ENCODE data around the gene NLK. TPM values are rescaled to one million over a fixed set of nuclear protein-coding genes. Genes with fewer than 3 reads are reported as not detected.

Gene NLK
- total and polyA plus RNA-seq, 4 donors: 7.1 to 27.0 (median 12.1) TPM

GRCh38 chr17:28227316-28228108 lies 185.0 kb downstream of the NLK start:
- TF ChIP-seq CTCF (IDR thresholded peaks at IDR 0.05; ENCODE audit: control extremely low read depth, extremely low read depth): no peak
- Histone ChIP-seq H3K9ac (ENCODE audit: insufficient read depth in 1 of 2, low read length in 2 of 2) (peak overlapping the region in 1 of 2 donors; percentile 32), H3K36me3 (ENCODE audit: control insufficient read depth in 4 of 4, insufficient read depth in 4 of 4, low read length in 4 of 4) (no peaks in the 10 kb centered on the region), H3K4me1 (ENCODE audit: control insufficient read depth in 5 of 5, insufficient read depth in 5 of 5, low read length in 5 of 5) (peaks cover 0 to 12% (median 0%) of the 10 kb centered on the region in 5 donors), H3K4me3 (peak overlapping the region; percentile 24), H3K27me3 (ENCODE audit: control insufficient read depth in 3 of 3, insufficient read depth in 3 of 3, low read length in 2 of 3) (peaks cover 0 to 22% (median 17%) of the 10 kb centered on the region in 3 donors), H3K27ac (ENCODE audit: low read depth in 1 of 2, low read length in 1 of 2) (peak overlapping the region in 1 of 2 donors; percentile 55), H3K9me3 (ENCODE audit: control insufficient read depth in 4 of 4, insufficient read depth in 3 of 4, low read length in 3 of 4) (no peaks in the 10 kb centered on the region)
- ATAC-seq (ENCODE audit: insufficient read depth, low FRiP score) (peak; percentile 94), DNase-seq (peak; percentile 62 to 77 (median 73))
- 2 to 3% methylated on average over 64 to 66 of the region's 66 CpGs for WGBS, 2 donors

- H3K27me3 ChIP-seq (ENCODE audit: control insufficient read depth in 3 of 3, insufficient read depth in 3 of 3, low read length in 2 of 3): peaks cover 0 to 22% (median 17%) of the 10 kb centered on the region in 3 donors
- DNase-seq: peak; percentile 14 to 36 (median 24)
- H3K27ac ChIP-seq (ENCODE audit: low read depth in 1 of 2, low read length in 1 of 2): peak overlapping the region in 1 of 2 donors; percentile 26
- TF ChIP-seq CTCF (IDR thresholded peaks at IDR 0.05; ENCODE audit: control extremely low read depth, extremely low read depth): no peak
- peak overlapping the region; percentile 24 for H3K4me3 ChIP-seq
- H3K4me1 ChIP-seq (ENCODE audit: control insufficient read depth in 5 of 5, insufficient read depth in 5 of 5, low read length in 5 of 5): peaks cover 0 to 12% (median 0%) of the 10 kb centered on the region in 5 donors
- WGBS, 2 donors: 20 to 24% methylated on average over 21 to 22 of the region's 22 CpGs
- H3K36me3 ChIP-seq (ENCODE audit: control insufficient read depth in 4 of 4, insufficient read depth in 4 of 4, low read length in 4 of 4): no peaks in the 10 kb centered on the region
- no peaks in the 10 kb centered on the region for H3K9me3 ChIP-seq (ENCODE audit: control insufficient read depth in 4 of 4, insufficient read depth in 3 of 4, low read length in 3 of 4)
- no peak for ATAC-seq (ENCODE audit: insufficient read depth, low FRiP score)
- H3K9ac ChIP-seq (ENCODE audit: insufficient read depth in 1 of 2, low read length in 2 of 2): peak overlapping the region in 1 of 2 donors; percentile 32
These were observed 185.8 kb downstream of the NLK start for GRCh38 chr17:28228109-28228840.

- peaks cover 0 to 12% (median 0%) of the 10 kb centered on the region in 5 donors for H3K4me1 ChIP-seq (ENCODE audit: control insufficient read depth in 5 of 5, insufficient read depth in 5 of 5, low read length in 5 of 5)
- TF ChIP-seq CTCF (IDR thresholded peaks at IDR 0.05; ENCODE audit: control extremely low read depth, extremely low read depth): no peak
- no peak overlapping the region for H3K27ac ChIP-seq (ENCODE audit: low read depth in 1 of 2, low read length in 1 of 2)
- H3K36me3 ChIP-seq (ENCODE audit: control insufficient read depth in 4 of 4, insufficient read depth in 4 of 4, low read length in 4 of 4): no peaks in the 10 kb centered on the region
- H3K4me3 ChIP-seq: no peak overlapping the region
- H3K9me3 ChIP-seq (ENCODE audit: control insufficient read depth in 4 of 4, insufficient read depth in 3 of 4, low read length in 3 of 4): no peaks in the 10 kb centered on the region
- WGBS, 2 donors: 87 to 90% methylated on average over 4 of the region's 4 CpGs
- H3K9ac ChIP-seq (ENCODE audit: insufficient read depth in 1 of 2, low read length in 2 of 2): no peak overlapping the region
- ATAC-seq (ENCODE audit: insufficient read depth, low FRiP score) (no peak), DNase-seq (no peak)
- peaks cover 0 to 22% (median 17%) of the 10 kb centered on the region in 3 donors for H3K27me3 ChIP-seq (ENCODE audit: control insufficient read depth in 3 of 3, insufficient read depth in 3 of 3, low read length in 2 of 3)
These were observed 186.7 kb downstream of the NLK start for GRCh38 chr17:28228986-28229729.

Measured in lung (tissue), 12 donors.